Loucy (cell line): ENCODE data around the gene TMEM183A.

Experiments
- CTCF ChIP-seq: fragments of 200-600 bp; sonication (generic); conservative IDR thresholded peaks from 2 replicates; pipeline ENCODE4 v1.5.1; 2014; ENCODE audit warnings: mild to moderate bottlenecking, antibody characterized with exemption, low read length
- EZH2phosphoT487 ChIP-seq: fragments of 200-600 bp; IDR thresholded peaks from 2 replicates; pipeline ENCODE4 v1.6.1; 2018; ENCODE audit warnings: antibody characterized with exemption, mild to moderate bottlenecking, moderate library complexity, borderline replicate concordance

- no peak for TF ChIP-seq CTCF
- TF ChIP-seq EZH2phosphoT487: no peak
These were observed 18.5 kb downstream of the TMEM183A start for GRCh38 chr1:203025686-203026030.
